GM19467 (cell line): ENCODE measurements around the gene CCL19.

Experiments used
- ATAC-seq: cut with Tn5 transposase; IDR thresholded peaks from one replicate; pipeline ENCODE4 v1.9.1; 2021; ENCODE audit warnings: mild to moderate bottlenecking, moderate library complexity; ENCODE audit not compliant: unreplicated experiment

CCL19 gene

DNA sequence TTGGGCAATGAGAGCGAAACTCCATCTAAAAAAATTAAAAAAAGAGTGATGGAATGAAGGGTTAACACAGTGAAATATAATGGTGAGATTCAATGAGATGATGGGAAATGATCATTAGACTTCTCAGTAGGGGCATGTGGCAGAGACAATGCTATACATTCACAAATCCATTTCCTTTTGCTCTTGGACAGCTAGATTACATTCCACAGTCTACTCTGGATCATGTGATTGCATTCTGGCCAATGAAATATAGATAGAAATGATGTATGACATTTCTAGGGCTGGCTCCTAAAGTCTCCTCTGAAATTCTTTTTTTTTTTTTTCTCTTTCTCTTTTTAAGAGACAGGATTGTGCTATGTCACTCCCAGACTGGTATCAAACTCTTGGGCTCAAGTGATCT lies 48.4 kb downstream of the CCL19 start:
- ATAC-seq, result no peak
